ENCODE measurements around the gene ADGRE2.

Gene ADGRE2

GRCh38 chr19:14722127-14722526 is 56.2 kb downstream of the ADGRE2 start:
- H3K4me3 ChIP-seq (replicated peaks; ENCODE audit: low read depth, low read length), result no peak overlapping the region
- no peak for DNase-seq (ENCODE audit: low read depth)
- TF ChIP-seq, protein P1, sequence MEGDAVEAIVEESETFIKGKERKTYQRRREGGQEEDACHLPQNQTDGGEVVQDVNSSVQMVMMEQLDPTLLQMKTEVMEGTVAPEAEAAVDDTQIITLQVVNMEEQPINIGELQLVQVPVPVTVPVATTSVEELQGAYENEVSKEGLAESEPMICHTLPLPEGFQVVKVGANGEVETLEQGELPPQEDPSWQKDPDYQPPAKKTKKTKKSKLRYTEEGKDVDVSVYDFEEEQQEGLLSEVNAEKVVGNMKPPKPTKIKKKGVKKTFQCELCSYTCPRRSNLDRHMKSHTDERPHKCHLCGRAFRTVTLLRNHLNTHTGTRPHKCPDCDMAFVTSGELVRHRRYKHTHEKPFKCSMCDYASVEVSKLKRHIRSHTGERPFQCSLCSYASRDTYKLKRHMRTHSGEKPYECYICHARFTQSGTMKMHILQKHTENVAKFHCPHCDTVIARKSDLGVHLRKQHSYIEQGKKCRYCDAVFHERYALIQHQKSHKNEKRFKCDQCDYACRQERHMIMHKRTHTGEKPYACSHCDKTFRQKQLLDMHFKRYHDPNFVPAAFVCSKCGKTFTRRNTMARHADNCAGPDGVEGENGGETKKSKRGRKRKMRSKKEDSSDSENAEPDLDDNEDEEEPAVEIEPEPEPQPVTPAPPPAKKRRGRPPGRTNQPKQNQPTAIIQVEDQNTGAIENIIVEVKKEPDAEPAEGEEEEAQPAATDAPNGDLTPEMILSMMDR (IDR thresholded peaks at IDR 0.05; ENCODE audit: low read length, missing control alignments), result no peak

DNA sequence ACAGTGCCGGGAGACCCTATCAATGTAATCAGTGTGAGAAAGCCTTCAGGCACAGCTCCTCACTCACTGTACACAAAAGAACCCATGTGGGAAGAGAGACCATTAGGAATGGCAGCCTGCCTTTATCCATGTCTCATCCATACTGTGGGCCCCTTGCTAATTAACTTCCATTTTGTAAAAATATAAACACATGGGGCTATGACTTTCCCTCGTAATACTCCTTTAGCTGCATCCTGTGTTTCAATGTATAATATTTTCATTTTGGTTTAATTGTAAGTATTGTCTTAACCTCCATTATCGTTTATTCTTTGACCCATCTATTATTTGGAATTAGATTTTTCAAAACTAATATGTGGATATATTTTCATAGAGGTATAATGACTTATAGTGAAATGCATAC is 59.2 kb downstream of the ADGRE2 start:
- TF ChIP-seq, protein P1 (IDR thresholded peaks at IDR 0.05; ENCODE audit: low read length, missing control alignments), result no peak
- no peak overlapping the region for H3K4me3 ChIP-seq (replicated peaks; ENCODE audit: low read depth, low read length)
- DNase-seq (ENCODE audit: low read depth), result no peak

DNA sequence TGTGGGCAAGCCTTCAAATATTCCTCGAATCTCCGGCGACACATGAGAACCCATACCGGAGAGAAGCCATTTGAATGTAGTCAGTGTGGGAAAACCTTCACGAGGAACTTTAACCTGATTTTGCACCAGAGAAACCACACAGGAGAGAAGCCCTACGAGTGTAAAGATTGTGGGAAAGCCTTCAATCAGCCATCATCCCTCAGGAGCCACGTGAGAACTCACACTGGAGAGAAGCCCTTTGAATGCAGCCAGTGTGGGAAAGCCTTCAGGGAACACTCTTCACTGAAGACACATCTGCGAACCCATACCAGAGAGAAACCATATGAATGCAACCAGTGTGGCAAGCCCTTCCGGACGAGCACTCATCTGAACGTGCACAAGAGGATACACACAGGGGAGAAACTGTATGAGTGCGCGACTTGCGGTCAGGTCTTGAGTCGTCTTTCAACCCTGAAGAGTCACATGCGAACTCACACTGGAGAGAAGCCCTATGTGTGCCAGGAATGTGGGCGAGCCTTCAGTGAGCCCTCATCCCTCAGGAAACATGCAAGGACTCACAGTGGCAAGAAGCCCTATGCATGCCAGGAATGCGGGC is 59.7 kb downstream of the ADGRE2 start:
- H3K4me3 ChIP-seq (replicated peaks; ENCODE audit: low read depth, low read length), result no peak overlapping the region
- TF ChIP-seq, protein P1 (IDR thresholded peaks at IDR 0.05; ENCODE audit: low read length, missing control alignments), result no peak
- DNase-seq (ENCODE audit: low read depth), result peak; percentile 2

GRCh38 chr19:14715841-14716240 is 62.5 kb downstream of the ADGRE2 start:
- no peak overlapping the region for H3K4me3 ChIP-seq (replicated peaks; ENCODE audit: low read depth, low read length)
- DNase-seq (ENCODE audit: low read depth), result no peak
- TF ChIP-seq, protein P1 (IDR thresholded peaks at IDR 0.05; ENCODE audit: low read length, missing control alignments), result no peak

DNA sequence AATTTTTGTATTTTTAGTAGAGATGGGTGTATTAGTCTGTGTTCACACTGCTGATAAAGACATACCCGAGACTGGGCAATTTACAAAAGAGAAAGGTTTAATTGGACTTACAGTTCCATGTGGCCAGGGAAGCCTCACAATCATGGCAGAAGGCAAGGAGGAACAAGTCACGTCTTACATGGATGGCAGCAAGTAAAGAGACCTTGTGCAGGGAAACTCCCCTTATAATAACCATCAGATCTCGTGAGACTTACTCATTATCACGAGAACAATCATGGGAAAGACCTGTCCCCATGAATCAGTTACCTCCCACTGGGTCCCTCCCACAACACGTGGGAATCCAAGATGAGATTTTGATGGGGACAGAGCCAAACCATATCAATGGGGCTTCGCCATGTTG is 73.9 kb downstream of the ADGRE2 start:
- TF ChIP-seq, protein P1 (IDR thresholded peaks at IDR 0.05; ENCODE audit: low read length, missing control alignments), result no peak
- DNase-seq (ENCODE audit: low read depth), result no peak
- no peak overlapping the region for H3K4me3 ChIP-seq (replicated peaks; ENCODE audit: low read depth, low read length)

- DNase-seq (ENCODE audit: low read depth), result no peak
- TF ChIP-seq, protein P1 (IDR thresholded peaks at IDR 0.05; ENCODE audit: low read length, missing control alignments), result no peak
- no peak overlapping the region for H3K4me3 ChIP-seq (replicated peaks; ENCODE audit: low read depth, low read length)
Measured at GRCh38 chr19:14703833-14704232, 74.5 kb downstream of the ADGRE2 start.

- TF ChIP-seq, protein P1 (IDR thresholded peaks at IDR 0.05; ENCODE audit: low read length, missing control alignments), result no peak
- no peak for DNase-seq (ENCODE audit: low read depth)
- no peak overlapping the region for H3K4me3 ChIP-seq (replicated peaks; ENCODE audit: low read depth, low read length)
Measured at GRCh38 chr19:14700711-14701375, 77.5 kb downstream of the ADGRE2 start.

Data from fibroblast of pulmonary artery (primary cell).